HEK293 (cell line): ENCODE measurements around the gene MRPL33.

Source experiments
- GLIS2 ChIP-seq: fragments of 450-650 bp; formaldehyde crosslinking; IDR thresholded peaks from 2 replicates; pipeline ENCODE4 v1.5.1; 2016; ENCODE audit warnings: missing biosample characterization, missing genetic modification characterization
- KLF17 ChIP-seq: fragments of 450-650 bp; formaldehyde crosslinking; IDR thresholded peaks from 2 replicates; pipeline ENCODE4 v1.5.1; 2016; ENCODE audit warnings: missing biosample characterization, missing genetic modification characterization
- PATZ1 ChIP-seq: fragments of 450-650 bp; formaldehyde crosslinking; IDR thresholded peaks from 2 replicates; pipeline ENCODE4 v1.5.1; 2016; ENCODE audit warnings: missing biosample characterization, missing genetic modification characterization
- PBX3 ChIP-seq: sonication (generic); formaldehyde crosslinking; IDR thresholded peaks from 2 replicates; pipeline ENCODE4 v1.8.1; 2022; ENCODE audit warnings: mild to moderate bottlenecking, moderate library complexity, missing genetic modification reagents
- REST ChIP-seq: fragments of 450-650 bp; formaldehyde crosslinking; IDR thresholded peaks from 2 replicates; pipeline ENCODE4 v1.5.1; 2016; ENCODE audit warnings: missing biosample characterization, missing genetic modification characterization
- TSHZ1 ChIP-seq: fragments of 450-650 bp; formaldehyde crosslinking; IDR thresholded peaks from 2 replicates; pipeline ENCODE4 v1.5.1; 2016; ENCODE audit warnings: missing biosample characterization, missing genetic modification characterization, borderline replicate concordance
- YY2 ChIP-seq: fragments of 450-650 bp; formaldehyde crosslinking; IDR thresholded peaks from 2 replicates; pipeline ENCODE4 v1.5.1; 2016; ENCODE audit warnings: missing biosample characterization, missing genetic modification characterization
- ZBTB44 ChIP-seq: fragments of 450-650 bp; IDR thresholded peaks from 2 replicates; pipeline ENCODE4 v1.5.1; 2018; ENCODE audit warnings: missing biosample characterization, mild to moderate bottlenecking, missing genetic modification characterization
- ZBTB7A ChIP-seq: fragments of 450-650 bp; formaldehyde crosslinking; IDR thresholded peaks from 2 replicates; pipeline ENCODE4 v1.5.1; 2016; ENCODE audit warnings: low read depth, missing biosample characterization, missing genetic modification characterization
- ZNF148 ChIP-seq: fragments of 450-650 bp; formaldehyde crosslinking; IDR thresholded peaks from 2 replicates; pipeline ENCODE4 v1.5.0; 2017; ENCODE audit warnings: missing biosample characterization, missing genetic modification characterization, borderline replicate concordance
- ZNF174 ChIP-seq: fragments of 450-650 bp; formaldehyde crosslinking; IDR thresholded peaks from 2 replicates; pipeline ENCODE4 v1.5.0; 2017; ENCODE audit warnings: missing biosample characterization, mild to moderate bottlenecking, missing genetic modification characterization
- ZNF449 ChIP-seq: fragments of 450-650 bp; formaldehyde crosslinking; IDR thresholded peaks from 2 replicates; pipeline ENCODE4 v1.5.1; 2017; ENCODE audit warnings: missing biosample characterization, mild to moderate bottlenecking, missing genetic modification characterization, moderate library complexity
- ZNF529 ChIP-seq: fragments of 450-650 bp; formaldehyde crosslinking; IDR thresholded peaks from 2 replicates; pipeline ENCODE4 v1.5.1; 2017; ENCODE audit warnings: missing genetic modification characterization, missing biosample characterization; ENCODE audit not compliant: insufficient replicate concordance
- ZNF600 ChIP-seq: fragments of 450-650 bp; formaldehyde crosslinking; IDR thresholded peaks from 2 replicates; pipeline ENCODE4 v1.5.1; 2016; ENCODE audit warnings: missing biosample characterization, missing genetic modification characterization
- ZNF692 ChIP-seq: fragments of 450-650 bp; formaldehyde crosslinking; IDR thresholded peaks from 2 replicates; pipeline ENCODE4 v1.5.1; 2016; ENCODE audit warnings: missing biosample characterization, missing genetic modification characterization
- ZNF791 ChIP-seq: fragments of 450-650 bp; formaldehyde crosslinking; IDR thresholded peaks from 2 replicates; pipeline ENCODE4 v1.5.1; 2016; ENCODE audit warnings: missing biosample characterization, missing genetic modification characterization
- ZXDB ChIP-seq: fragments of 450-650 bp; formaldehyde crosslinking; IDR thresholded peaks from 2 replicates; pipeline ENCODE4 v1.5.1; 2016; ENCODE audit warnings: missing biosample characterization, missing genetic modification characterization

MRPL33 gene

GRCh38 chr2:27771548-27772335 is at the start of gene MRPL33 (continued):
- TF ChIP-seq REST (tag by site-specific recombination), result peak; percentile 24; the same call in 1 of the 2 replicates
- TF ChIP-seq KLF17 (tag by site-specific recombination), result no peak; the same call in 1 of the 2 replicates
- TF ChIP-seq PATZ1 (tag by site-specific recombination), result peak; percentile 94
- no peak for TF ChIP-seq ZNF174 (tag by site-specific recombination)
- peak; percentile 94 for TF ChIP-seq ZNF600
- no peak for TF ChIP-seq TSHZ1 (tag by site-specific recombination)
- no peak for TF ChIP-seq ZNF791 (tag by site-specific recombination)
- TF ChIP-seq ZXDB (tag by site-specific recombination), result peak; percentile 93
- TF ChIP-seq PBX3 (CRISPR knock-in tag), result 0 out of 2 replicates have a peak, but pooled peaks have one; percentile 48
- peak; percentile 99 for TF ChIP-seq GLIS2 (tag by site-specific recombination)
- TF ChIP-seq ZBTB7A (tag by site-specific recombination), result 0 out of 2 replicates have a peak, but pooled peaks have one; percentile 71
- TF ChIP-seq ZNF449 (tag by site-specific recombination), result no peak
- TF ChIP-seq YY2, result peak; percentile 58; the same call in 1 of the 2 replicates
- no peak for TF ChIP-seq ZBTB44 (tag by site-specific recombination)
- no peak for TF ChIP-seq ZNF529 (tag by site-specific recombination)
- no peak for TF ChIP-seq ZNF148 (tag by site-specific recombination)
- TF ChIP-seq ZNF692 (tag by site-specific recombination), result peak; percentile 48
